GM12872 (cell line): ENCODE results near the gene LPIN1.

Source experiments
- TF ChIP-seq, protein P1 (sequence below): IDR thresholded peaks from 3 replicates; pipeline ENCODE4 v1.5.1; 2011; ENCODE audit warnings: low read depth, mild to moderate bottlenecking, low read length, moderate library complexity; ENCODE audit not compliant: insufficient read depth

Gene LPIN1

DNA sequence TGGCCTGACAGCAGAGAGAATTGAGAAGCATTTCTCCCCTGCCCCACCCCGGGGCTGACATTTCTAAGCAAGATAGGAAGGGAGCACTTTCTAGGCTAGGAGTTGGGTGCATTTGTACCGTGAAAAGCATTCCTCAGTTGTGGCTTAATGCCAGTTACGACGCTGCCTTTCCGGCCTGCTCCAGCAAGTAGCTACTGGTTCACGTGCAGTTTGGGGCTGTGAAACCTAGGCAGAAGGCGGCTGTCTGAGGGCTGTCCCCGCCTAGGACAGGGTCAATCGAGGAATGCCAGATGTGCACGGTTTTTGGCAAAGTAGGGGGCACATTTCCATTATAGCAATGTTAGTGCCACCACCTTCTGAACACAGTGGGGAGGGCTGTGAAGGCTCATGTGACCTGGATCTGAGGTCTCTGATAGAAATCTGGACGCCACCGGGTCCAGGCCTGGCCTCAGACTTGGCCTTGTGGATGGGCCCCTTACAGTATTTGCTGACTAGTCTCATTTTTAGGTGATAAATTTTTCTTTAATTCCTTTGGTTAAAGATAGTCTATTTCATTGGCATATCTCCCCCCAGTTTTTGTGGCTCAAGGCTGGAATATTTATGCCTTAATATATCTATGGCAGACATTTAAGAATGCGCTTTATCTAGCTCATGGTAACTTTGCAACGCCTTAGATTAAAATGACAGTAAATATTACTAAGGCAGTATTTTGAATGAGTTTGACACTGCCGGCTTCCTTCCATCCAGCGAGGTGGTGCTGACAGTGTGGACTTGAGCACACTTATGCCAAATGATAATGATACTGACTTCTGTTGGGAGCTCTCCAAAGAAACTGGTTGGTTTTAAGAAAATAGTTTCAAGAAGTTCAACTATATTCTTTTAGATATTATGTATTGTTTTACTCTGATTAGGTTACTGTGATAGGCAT is 78.7 kb downstream of the LPIN1 start:
- TF ChIP-seq, protein P1, sequence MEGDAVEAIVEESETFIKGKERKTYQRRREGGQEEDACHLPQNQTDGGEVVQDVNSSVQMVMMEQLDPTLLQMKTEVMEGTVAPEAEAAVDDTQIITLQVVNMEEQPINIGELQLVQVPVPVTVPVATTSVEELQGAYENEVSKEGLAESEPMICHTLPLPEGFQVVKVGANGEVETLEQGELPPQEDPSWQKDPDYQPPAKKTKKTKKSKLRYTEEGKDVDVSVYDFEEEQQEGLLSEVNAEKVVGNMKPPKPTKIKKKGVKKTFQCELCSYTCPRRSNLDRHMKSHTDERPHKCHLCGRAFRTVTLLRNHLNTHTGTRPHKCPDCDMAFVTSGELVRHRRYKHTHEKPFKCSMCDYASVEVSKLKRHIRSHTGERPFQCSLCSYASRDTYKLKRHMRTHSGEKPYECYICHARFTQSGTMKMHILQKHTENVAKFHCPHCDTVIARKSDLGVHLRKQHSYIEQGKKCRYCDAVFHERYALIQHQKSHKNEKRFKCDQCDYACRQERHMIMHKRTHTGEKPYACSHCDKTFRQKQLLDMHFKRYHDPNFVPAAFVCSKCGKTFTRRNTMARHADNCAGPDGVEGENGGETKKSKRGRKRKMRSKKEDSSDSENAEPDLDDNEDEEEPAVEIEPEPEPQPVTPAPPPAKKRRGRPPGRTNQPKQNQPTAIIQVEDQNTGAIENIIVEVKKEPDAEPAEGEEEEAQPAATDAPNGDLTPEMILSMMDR, result no peak

DNA sequence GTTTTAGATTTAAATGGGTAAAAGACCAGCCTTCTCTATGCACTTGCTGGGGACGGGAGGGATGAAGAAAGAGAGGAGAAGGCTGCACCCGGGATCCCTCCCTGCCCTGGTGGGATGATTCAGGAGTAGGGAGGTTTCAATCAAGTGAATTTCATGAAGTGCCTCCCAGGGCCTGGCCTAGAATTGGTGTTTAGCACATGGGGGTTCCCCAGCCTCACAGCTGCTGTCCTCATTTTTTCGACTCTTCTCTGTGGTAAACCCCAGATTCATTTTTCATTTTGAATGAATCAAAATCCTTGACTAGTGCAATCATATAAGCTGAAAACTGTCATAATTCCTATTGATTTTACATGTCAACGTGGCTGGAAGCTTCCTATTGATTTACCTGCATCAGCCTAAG is 81.1 kb downstream of the LPIN1 start:
- TF ChIP-seq, protein P1, result no peak

DNA sequence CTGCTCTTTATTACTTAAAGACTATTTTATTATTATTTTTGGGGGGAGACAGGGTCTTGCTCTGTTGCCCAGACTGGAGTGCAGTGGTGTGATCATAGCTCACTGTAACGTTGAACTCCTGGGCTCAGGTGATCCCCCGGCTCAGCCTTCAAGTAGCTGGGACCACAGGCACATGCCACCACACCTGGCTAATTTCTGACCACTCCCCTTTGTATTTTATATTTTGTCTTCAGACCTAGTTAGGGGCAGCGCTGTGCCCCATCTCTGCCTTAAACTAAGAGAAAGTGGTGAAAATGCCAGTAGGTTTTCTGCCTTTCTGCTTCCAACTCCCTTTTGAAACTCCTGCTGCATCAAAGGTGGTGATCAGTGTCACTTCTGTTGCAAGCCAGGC is 82.5 kb downstream of the LPIN1 start:
- TF ChIP-seq, protein P1, result no peak

DNA sequence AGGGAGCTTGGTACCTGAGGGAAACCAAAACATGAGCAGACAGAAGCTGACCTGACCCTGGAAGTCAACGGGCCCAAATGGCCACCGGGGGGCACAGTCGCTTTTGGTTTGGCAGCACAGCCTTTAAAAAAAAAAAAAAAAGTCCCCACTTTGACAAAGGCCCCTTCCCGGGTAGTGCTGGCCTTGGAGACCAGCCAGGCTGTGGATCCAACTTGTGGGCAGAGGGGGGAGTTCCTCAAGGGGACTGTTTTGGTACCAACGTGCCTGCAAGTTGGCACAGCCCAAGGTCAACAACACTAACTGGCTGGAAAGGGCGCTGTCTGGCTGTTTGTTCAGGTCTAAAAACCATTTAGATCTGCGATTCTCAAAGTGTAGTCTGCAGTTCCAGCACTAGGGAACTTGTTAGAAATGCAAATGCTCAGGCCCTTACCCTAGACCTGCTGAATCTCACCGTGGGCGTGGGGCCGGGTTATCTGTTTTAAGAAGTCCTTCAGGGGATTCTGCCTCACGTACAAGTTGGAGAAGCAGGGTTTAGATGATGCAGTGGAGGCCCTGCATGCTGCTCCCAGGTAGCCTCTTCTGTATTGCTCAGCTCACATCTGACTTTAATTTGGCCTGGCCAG is 83.0 kb downstream of the LPIN1 start:
- TF ChIP-seq, protein P1, result peak; percentile 63

DNA sequence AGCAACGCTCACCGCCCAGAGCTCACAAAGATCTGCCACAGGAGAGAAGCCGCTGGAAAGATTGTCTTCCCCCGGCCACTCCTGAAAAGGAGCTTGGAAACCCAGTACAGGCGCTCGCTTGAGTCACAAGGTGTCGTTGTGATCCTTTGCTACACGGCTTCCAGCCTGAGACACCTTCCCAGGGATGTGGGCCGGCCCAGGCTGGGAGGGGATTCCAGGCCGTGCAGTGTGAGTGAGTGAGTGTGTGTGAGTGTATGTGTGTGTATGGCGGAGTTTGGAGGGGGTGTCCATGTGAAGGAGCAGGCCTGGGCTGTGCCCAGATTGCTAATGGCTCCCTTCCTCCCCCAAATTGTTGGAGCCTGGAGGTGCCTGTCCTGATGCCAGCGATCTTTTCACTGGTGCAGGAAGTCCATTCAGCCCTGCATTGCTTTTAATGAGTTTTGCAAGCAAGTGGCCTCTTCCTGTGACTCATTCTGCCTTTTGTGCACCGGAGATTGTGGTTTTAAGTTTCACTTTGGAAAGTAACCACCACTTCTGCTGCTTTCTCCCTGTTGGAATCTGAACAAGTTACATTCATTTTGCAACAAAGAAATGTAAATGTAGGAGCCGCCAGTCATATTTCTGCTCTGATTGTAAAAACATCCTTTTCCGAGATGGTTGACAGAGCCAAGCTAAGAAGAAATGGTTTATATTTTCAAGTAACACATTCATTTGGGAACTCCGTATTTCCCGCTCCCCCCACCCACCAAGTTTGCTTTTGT is 83.7 kb downstream of the LPIN1 start:
- TF ChIP-seq, protein P1, result 0 out of 3 replicates have a peak, but pooled peaks have one; percentile 11

DNA sequence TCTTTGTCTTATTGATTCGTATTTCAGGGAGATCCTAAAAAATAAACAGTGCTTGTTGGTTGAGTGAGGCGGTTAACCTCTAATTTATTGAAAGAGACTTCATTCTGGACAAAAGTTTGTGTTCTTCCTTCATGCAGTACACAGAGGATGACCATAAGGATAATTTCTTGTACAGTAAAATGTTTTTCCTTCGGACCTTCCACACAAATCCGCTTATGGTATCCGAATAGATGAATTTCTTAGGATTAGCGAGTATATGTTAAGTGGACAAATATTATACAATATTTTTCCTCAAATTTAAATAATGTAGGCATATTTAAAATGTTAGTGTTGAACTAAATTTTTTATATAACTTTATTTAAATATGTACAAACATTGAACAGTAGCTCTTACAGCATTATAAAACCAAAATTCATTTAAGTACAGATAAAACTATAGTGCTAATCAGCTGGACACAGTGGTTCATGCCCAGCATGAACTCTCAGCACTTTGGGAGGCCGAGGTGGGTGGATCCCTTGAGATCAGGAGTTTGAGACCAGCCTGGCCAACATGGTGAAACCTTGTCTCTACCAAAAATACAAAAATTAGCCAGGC is 84.4 kb downstream of the LPIN1 start:
- TF ChIP-seq, protein P1, result no peak

DNA sequence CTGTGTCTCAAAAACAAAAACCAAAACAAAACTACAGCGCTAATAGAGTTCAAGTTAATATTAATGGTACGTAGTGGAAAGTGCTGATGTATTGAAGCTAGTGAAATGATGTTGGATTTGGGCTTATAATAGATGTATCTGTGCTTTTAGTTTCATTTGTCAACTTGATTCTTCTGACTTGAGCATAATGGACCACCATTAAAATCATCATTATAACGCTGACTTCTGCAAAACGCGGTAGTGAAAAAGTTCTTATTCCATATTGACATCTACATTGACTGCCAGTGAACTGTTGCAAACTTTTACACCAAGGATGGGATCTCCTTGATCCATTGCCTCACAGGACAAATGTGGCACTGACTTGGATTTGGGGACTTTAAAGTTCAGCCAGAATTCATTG is 85.0 kb downstream of the LPIN1 start:
- TF ChIP-seq, protein P1, result no peak
